B cell (primary cell): Measurements from ENCODE around the gene B9D1. TPM values are rescaled to one million over a fixed set of nuclear protein-coding genes. Genes with fewer than 3 reads are reported as not detected.

Experiments used
- ATAC-seq: fragments of 200-7000 bp; cut with Tn5 transposase; one replicate; pipeline ENCODE4 v1.10.0; 2021; ENCODE audit warnings: low read depth, mild to moderate bottlenecking, moderate number of reproducible peaks, moderate library complexity
- CTCF ChIA-PET: fragments of 350-600 bp; sonication (Branson Sonifier 250); formaldehyde crosslinking; loops from one replicate; lab custom pipeline; 2021; ENCODE audit warnings: antibody characterized with exemption, inconsistent platforms; lab: Charles Lee
- POLR2A ChIA-PET: fragments of 350-600 bp; sonication (Branson Sonifier 250); formaldehyde crosslinking; loops from one replicate; lab custom pipeline; 2021; ENCODE audit warnings: antibody characterized with exemption; lab: Charles Lee
- DNase-seq: peaks from one replicate; pipeline ENCODE4 v3.0.0; 2013
- H2AFZ ChIP-seq: 2 replicates; pipeline ENCODE4 v1.6.1; 2012; ENCODE audit warnings: mild to moderate bottlenecking, low read depth, low read length; ENCODE audit not compliant: insufficient read depth, poor library complexity, severe bottlenecking
- H3K27ac ChIP-seq, 2 donors: 1 replicate in 1 of 2; 2 replicates in 1 of 2; pipeline ENCODE4 v1.5.1; 2012 to 2013; ENCODE audit warnings: low read length in 2 of 2, mild to moderate bottlenecking in 2 of 2, moderate library complexity in 1 of 2
- H3K27me3 ChIP-seq, 4 experiments: fragments of 200-600 bp in 1 of 4; sonication (generic) in 1 of 4; replicated peaks in 1 of 4; 1 replicate in 2 of 4; 2 replicates in 2 of 4; pipeline versions ENCODE4 v1.6.1 to v1.7.0; 2013 to 2016; ENCODE audit warnings: low read length in 3 of 4, mild to moderate bottlenecking in 2 of 4, mixed read lengths in 1 of 4, moderate library complexity in 1 of 4; ENCODE audit not compliant: insufficient read depth in 4 of 4, control insufficient read depth in 3 of 4; ENCODE audit errors: control extremely low read depth in 1 of 4
- H3K36me3 ChIP-seq, 2 experiments: replicated peaks in 1 of 2; 1 replicate in 1 of 2; 2 replicates in 1 of 2; pipeline versions ENCODE4 v1.6.1 to v1.7.1; 2013; ENCODE audit warnings: low read length in 1 of 2; ENCODE audit not compliant: insufficient read depth in 2 of 2, control insufficient read depth in 1 of 2; ENCODE audit errors: control extremely low read depth in 1 of 2, extremely low read depth in 1 of 2
- H3K4me1 ChIP-seq, 2 donors: fragments of 200-600 bp in 1 of 2; sonication (generic) in 1 of 2; 1 replicate in 1 of 2; 2 replicates in 1 of 2; pipeline versions ENCODE4 v1.5.1 to v1.6.1; 2013 to 2017; ENCODE audit warnings: low read length in 2 of 2; ENCODE audit not compliant: control insufficient read depth in 2 of 2, insufficient read depth in 2 of 2
- H3K4me2 ChIP-seq: replicated peaks from 2 replicates; pipeline ENCODE3; 2012; ENCODE audit warnings: mild to moderate bottlenecking, low read depth, low read length; ENCODE audit not compliant: poor library complexity, severe bottlenecking
- H3K4me3 ChIP-seq, 5 experiments: fragments of 200-600 bp in 1 of 5; sonication (generic) in 1 of 5; 1 replicate in 3 of 5; 2 replicates in 2 of 5; pipeline versions ENCODE4 v1.5.1 to v1.7.0; 2011 to 2016; ENCODE audit warnings: low read length in 4 of 5, mild to moderate bottlenecking in 4 of 5, low read depth in 2 of 5, control low read depth in 1 of 5, moderate library complexity in 1 of 5; ENCODE audit not compliant: insufficient read depth in 1 of 5; ENCODE audit errors: control extremely low read depth in 1 of 5, extremely low read depth in 1 of 5
- H3K79me2 ChIP-seq: fragments of 200-600 bp; sonication (generic); one replicate; pipeline ENCODE4 v1.6.0; 2016; ENCODE audit warnings: low read length; ENCODE audit not compliant: control insufficient read depth, insufficient read depth
- H3K9ac ChIP-seq: fragments of 200-600 bp; sonication (generic); 2 replicates; pipeline ENCODE4 v1.6.1; 2017; ENCODE audit warnings: mild to moderate bottlenecking, low read length, moderate library complexity
- H3K9me3 ChIP-seq, 3 donors: one replicate each; pipeline versions ENCODE4 v1.6.1 to v1.7.1; 2013; ENCODE audit warnings: low read length in 2 of 3; ENCODE audit not compliant: control insufficient read depth in 2 of 3, insufficient read depth in 1 of 3; ENCODE audit errors: control extremely low read depth in 1 of 3
- H4K20me1 ChIP-seq: 2 replicates; pipeline ENCODE4 v1.6.0; 2012; ENCODE audit warnings: mild to moderate bottlenecking, low read length; ENCODE audit not compliant: insufficient read depth, control insufficient read depth, poor library complexity, severe bottlenecking
- H3K27ac Mint-ChIP-seq: one replicate; pipeline ENCODE4 v1.8.0; 2021; ENCODE audit warnings: mixed read lengths
- H3K27me3 Mint-ChIP-seq: one replicate; pipeline ENCODE4 v1.8.0; 2021; ENCODE audit warnings: mixed read lengths
- H3K4me1 Mint-ChIP-seq: one replicate; pipeline ENCODE4 v1.8.0; 2021; ENCODE audit warnings: mixed read lengths
- H3K4me3 Mint-ChIP-seq: one replicate; pipeline ENCODE4 v1.8.0; 2021; ENCODE audit warnings: mixed read lengths
- H3K9me3 Mint-ChIP-seq: one replicate; pipeline ENCODE4 v1.8.0; 2022; ENCODE audit warnings: mixed read lengths; ENCODE audit not compliant: insufficient read depth
- EZH2 ChIP-seq: IDR thresholded peaks from 2 replicates; pipeline ENCODE4 v1.6.1; 2012; ENCODE audit warnings: borderline replicate concordance, low read depth, mild to moderate bottlenecking, moderate library complexity, low read length; ENCODE audit not compliant: insufficient read depth, poor library complexity, severe bottlenecking
- WGBS: methylation state at CpG from one replicate; pipeline ENCODE4 v1.1.5; 2013; ENCODE audit warnings: missing lambda C conversion rate; ENCODE audit not compliant: insufficient coverage; 5-methylcytosine and 5-hydroxymethylcytosine counted together
- intact Hi-C: fragments of 100-400 bp; cut with micrococcal nuclease; formaldehyde crosslinking; loops from one replicate; pipeline ENCODE4 v1.10.0; 2022
- polyA plus RNA-seq: library from polyadenylated mRNA; depleted of rRNA; stranded (reverse); fragments of >200 nt; gene quantifications from 2 replicates; pipeline ENCODE4 v1.2.3, GENCODE V29; 2012
- total RNA-seq, 2 donors: library from RNA; stranded (reverse); fragments of 120-200 nt in 1 of 2; gene quantifications; 1 replicate in 1 of 2; 2 replicates in 1 of 2; pipeline versions ENCODE4 v1.2.3 to v1.2.4, GENCODE V29; 2013 to 2022
- TF ChIP-seq, protein P1 (sequence below): fragments of 200-600 bp; IDR thresholded peaks from one replicate; pipeline ENCODE4 v1.8.0; 2022; ENCODE audit warnings: antibody characterized with exemption, mild to moderate bottlenecking

The B9D1 gene
- total and polyA plus RNA-seq, 2 donors (not counting 1 experiment from before 2014, with no cell fraction given): 2.5 to 6.9 TPM

- Mint-ChIP-seq H3K4me1 (no peaks in the 10 kb centered on the region), H3K9me3 (no peaks in the 10 kb centered on the region), H3K27me3 (peaks cover 21% of the 10 kb centered on the region), H3K4me3 (no peak overlapping the region), H3K27ac (no peak overlapping the region)
- Histone ChIP-seq H3K4me3 (no peak overlapping the region), H3K79me2 (no peaks in the 10 kb centered on the region), H3K4me2 (no peak overlapping the region), H3K36me3 (peaks cover 0 to 37% of the 10 kb centered on the region in 2 experiments), H3K9ac (no peak overlapping the region), H3K27ac (no peak overlapping the region), H3K9me3 (no peaks in the 10 kb centered on the region), H3K4me1 (no peaks in the 10 kb centered on the region), H2AFZ (no peak overlapping the region), H3K27me3 (peaks cover 0 to 20% (median 0%) of the 10 kb centered on the region in 4 experiments), H4K20me1 (peaks cover 12% of the 10 kb centered on the region)
- ATAC-seq (no peak), DNase-seq (no peak)
- ChIA-PET CTCF (interaction anchor here (1.2 kb wide), 1 partner anchor 23 kb away, joined by 5 read pairs; the partner anchor contains the start of gene B9D1), POLR2A (no interaction called here)
- TF ChIP-seq, protein P1, sequence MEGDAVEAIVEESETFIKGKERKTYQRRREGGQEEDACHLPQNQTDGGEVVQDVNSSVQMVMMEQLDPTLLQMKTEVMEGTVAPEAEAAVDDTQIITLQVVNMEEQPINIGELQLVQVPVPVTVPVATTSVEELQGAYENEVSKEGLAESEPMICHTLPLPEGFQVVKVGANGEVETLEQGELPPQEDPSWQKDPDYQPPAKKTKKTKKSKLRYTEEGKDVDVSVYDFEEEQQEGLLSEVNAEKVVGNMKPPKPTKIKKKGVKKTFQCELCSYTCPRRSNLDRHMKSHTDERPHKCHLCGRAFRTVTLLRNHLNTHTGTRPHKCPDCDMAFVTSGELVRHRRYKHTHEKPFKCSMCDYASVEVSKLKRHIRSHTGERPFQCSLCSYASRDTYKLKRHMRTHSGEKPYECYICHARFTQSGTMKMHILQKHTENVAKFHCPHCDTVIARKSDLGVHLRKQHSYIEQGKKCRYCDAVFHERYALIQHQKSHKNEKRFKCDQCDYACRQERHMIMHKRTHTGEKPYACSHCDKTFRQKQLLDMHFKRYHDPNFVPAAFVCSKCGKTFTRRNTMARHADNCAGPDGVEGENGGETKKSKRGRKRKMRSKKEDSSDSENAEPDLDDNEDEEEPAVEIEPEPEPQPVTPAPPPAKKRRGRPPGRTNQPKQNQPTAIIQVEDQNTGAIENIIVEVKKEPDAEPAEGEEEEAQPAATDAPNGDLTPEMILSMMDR: no peak
- no peak for TF ChIP-seq EZH2
- intact Hi-C loops: no loop called here
- 94% methylated on average over 8 of the region's 9 CpGs for WGBS
Measured at GRCh38 chr17:19385521-19385983, 23.0 kb upstream of the B9D1 start.

DNA sequence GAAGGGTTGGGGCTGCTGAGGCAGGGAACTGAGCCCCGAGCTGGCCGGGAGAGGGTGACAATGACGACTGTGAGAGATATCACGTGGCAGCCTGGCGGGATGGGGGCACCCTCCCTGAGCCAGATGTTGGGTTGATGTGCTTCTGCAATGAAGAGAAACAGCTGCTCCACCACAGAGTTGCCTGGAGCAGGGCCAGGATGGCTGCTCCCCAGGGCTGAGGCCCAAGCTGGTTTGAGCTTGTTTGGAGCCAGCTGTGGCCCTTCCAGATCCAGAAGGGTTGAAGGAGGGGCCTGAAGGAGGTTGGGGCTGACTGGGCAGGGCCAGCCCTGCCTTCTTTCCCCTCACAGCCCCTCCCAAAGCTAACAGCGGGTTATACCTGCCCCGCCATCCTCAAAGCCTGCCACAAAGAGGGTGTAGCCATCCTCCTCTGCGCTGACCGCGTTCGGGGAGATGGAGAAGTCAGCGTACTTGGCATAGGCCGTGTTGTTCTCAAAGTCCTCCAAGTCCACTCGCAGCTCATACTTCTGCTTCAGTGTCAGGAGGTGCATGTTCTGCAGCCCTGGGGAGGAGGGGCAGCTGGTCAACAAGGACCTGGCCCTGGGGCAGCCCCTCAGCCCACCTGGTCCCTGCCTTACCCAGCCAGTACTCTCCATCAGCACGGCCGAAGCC is 22.3 kb upstream of the B9D1 start:
- intact Hi-C loops: no loop called here
- TF ChIP-seq EZH2: no peak
- TF ChIP-seq, protein P1: no peak
- H3K4me3 ChIP-seq: no peak overlapping the region
- H3K36me3 ChIP-seq: peaks cover 0 to 42% of the 10 kb centered on the region in 2 experiments
- no peak for ATAC-seq
- H3K9ac ChIP-seq: no peak overlapping the region
- ChIA-PET POLR2A (no interaction called here), CTCF (interaction anchor here (1.2 kb wide), 1 partner anchor 22 kb away, joined by 5 read pairs; the partner anchor contains the start of gene B9D1)
- Mint-ChIP-seq H3K27ac (no peak overlapping the region), H3K9me3 (no peaks in the 10 kb centered on the region), H3K27me3 (peaks cover 21% of the 10 kb centered on the region), H3K4me3 (no peak overlapping the region), H3K4me1 (no peaks in the 10 kb centered on the region)
- 45% methylated on average over 16 of the region's 16 CpGs for WGBS
- H3K79me2 ChIP-seq: no peaks in the 10 kb centered on the region
- no peak for DNase-seq
- H3K27me3 ChIP-seq: peaks cover 0 to 20% (median 0%) of the 10 kb centered on the region in 4 experiments
- no peaks in the 10 kb centered on the region for H3K4me1 ChIP-seq
- no peak overlapping the region for H2AFZ ChIP-seq
- no peak overlapping the region for H3K27ac ChIP-seq
- no peaks in the 10 kb centered on the region for H3K9me3 ChIP-seq
- H3K4me2 ChIP-seq: no peak overlapping the region
- peaks cover 12% of the 10 kb centered on the region for H4K20me1 ChIP-seq
